OCI-LY1 (cell line): ENCODE data around the gene PRKCE.

Experiments used
- H2AFZ ChIP-seq: fragments of 200-600 bp; sonication (generic), shearing (Covaris generic); 2 replicates; pipeline ENCODE4 v1.6.0; 2014; ENCODE audit warnings: antibody characterized with exemption, mild to moderate bottlenecking, low read length
- H3F3A ChIP-seq: fragments of 200-600 bp; sonication (generic), shearing (Covaris generic); 2 replicates; pipeline ENCODE4 v1.6.0; 2014; ENCODE audit warnings: mild to moderate bottlenecking, antibody characterized with exemption, low read length, moderate library complexity; ENCODE audit not compliant: insufficient read depth
- H3K27ac ChIP-seq: fragments of 200-600 bp; sonication (generic); 2 replicates; pipeline ENCODE4 v1.5.1; 2014; ENCODE audit warnings: low read length, mixed run types, mild to moderate bottlenecking, low read depth; ENCODE audit not compliant: poor library complexity, severe bottlenecking
- H3K27me3 ChIP-seq: fragments of 200-600 bp; sonication (generic); 2 replicates; pipeline ENCODE4 v1.6.0; 2014; ENCODE audit warnings: antibody characterized with exemption, mild to moderate bottlenecking, low read length, moderate library complexity; ENCODE audit not compliant: insufficient read depth
- H3K36me3 ChIP-seq: fragments of 200-600 bp; sonication (generic); 2 replicates; pipeline ENCODE4 v1.6.1; 2014; ENCODE audit warnings: mild to moderate bottlenecking, antibody characterized with exemption, low read length, moderate library complexity, mixed read lengths; ENCODE audit not compliant: insufficient read depth
- H3K4me1 ChIP-seq: fragments of 200-600 bp; sonication (generic); 2 replicates; pipeline ENCODE4 v1.5.1; 2014; ENCODE audit warnings: mild to moderate bottlenecking, low read length, moderate library complexity; ENCODE audit not compliant: insufficient read depth, severe bottlenecking
- H3K4me2 ChIP-seq: fragments of 200-600 bp; sonication (generic), shearing (Covaris generic); 2 replicates; pipeline ENCODE4 v1.6.1; 2014; ENCODE audit warnings: low read length
- H3K4me3 ChIP-seq: fragments of 200-600 bp; sonication (generic); 2 replicates; pipeline ENCODE4 v1.5.1; 2014; ENCODE audit warnings: low read length, low read depth, mild to moderate bottlenecking, mixed read lengths; ENCODE audit not compliant: poor library complexity, severe bottlenecking
- H3K79me2 ChIP-seq: fragments of 200-600 bp; shearing (Covaris generic); 2 replicates; pipeline ENCODE4 v1.6.1; 2016; ENCODE audit warnings: mixed run types, low read length, mixed read lengths; ENCODE audit not compliant: insufficient read depth
- H3K9ac ChIP-seq: fragments of 200-600 bp; sonication (generic), shearing (Covaris generic); 2 replicates; pipeline ENCODE4 v1.6.1; 2014; ENCODE audit warnings: mild to moderate bottlenecking, low read length, mixed read lengths
- H3K9me2 ChIP-seq: fragments of 200-600 bp; sonication (generic), shearing (Covaris generic); 2 replicates; pipeline ENCODE4 v1.6.1; 2014; ENCODE audit warnings: low read depth, mild to moderate bottlenecking, low read length, mixed read lengths
- H3K9me3 ChIP-seq: fragments of 200-600 bp; shearing (Covaris generic); 2 replicates; pipeline ENCODE4 v1.6.1; 2014; ENCODE audit warnings: low read length, mixed read lengths
- H4K20me1 ChIP-seq: fragments of 200-600 bp; sonication (generic), shearing (Covaris generic); 2 replicates; pipeline ENCODE4 v1.6.0; 2016; ENCODE audit warnings: mild to moderate bottlenecking, low read length; ENCODE audit not compliant: insufficient read depth
- EZH2 ChIP-seq: fragments of 200-600 bp; sonication (generic), shearing (Covaris generic); IDR thresholded peaks from 2 replicates; pipeline ENCODE4 v1.8.0; 2017; ENCODE audit warnings: borderline replicate concordance, mixed run types, mild to moderate bottlenecking, antibody characterized with exemption, low read length, moderate library complexity, mixed read lengths
- TF ChIP-seq, protein P1 (sequence below): fragments of 200-600 bp; sonication (generic), shearing (Covaris generic); IDR thresholded peaks from 2 replicates; pipeline ENCODE4 v1.5.1; 2017; ENCODE audit warnings: mild to moderate bottlenecking, antibody characterized with exemption, low read length, moderate library complexity, mixed read lengths

Gene PRKCE

DNA sequence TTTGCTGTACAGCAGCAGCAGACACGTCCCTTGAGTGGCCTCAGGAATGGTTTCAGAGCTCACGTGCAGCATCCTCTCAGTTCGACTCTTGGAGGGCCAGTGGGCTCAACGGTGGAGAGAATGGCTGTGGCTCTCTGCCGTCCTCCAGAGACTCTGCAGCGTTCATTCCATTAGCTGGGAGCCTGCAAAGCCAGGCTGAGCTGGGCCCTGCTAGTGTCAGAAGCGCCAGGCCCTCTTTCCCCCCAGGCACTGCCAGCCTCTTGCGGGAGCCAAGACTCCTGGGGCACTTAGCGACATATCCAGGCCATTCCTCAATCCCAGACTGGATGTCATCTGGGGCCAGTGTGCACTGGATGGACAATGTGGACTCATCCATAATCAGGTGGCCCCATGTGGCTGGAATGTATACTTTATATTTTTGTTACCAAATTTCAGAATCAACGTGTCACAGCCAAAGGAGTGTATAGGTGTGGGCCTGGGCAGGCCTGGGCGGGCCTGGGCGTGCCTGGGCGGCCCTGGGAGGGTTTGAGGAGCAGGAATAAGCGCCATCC is 520.6 kb downstream of the PRKCE start:
- H3K9me3 ChIP-seq = no peaks in the 10 kb centered on the region
- H4K20me1 ChIP-seq = no peaks in the 10 kb centered on the region
- H3K36me3 ChIP-seq = no peaks in the 10 kb centered on the region
- H3K9ac ChIP-seq = no peak overlapping the region
- no peaks in the 10 kb centered on the region for H3F3A ChIP-seq
- H3K27ac ChIP-seq = no peak overlapping the region
- H3K4me2 ChIP-seq = no peak overlapping the region
- H3K9me2 ChIP-seq = no peaks in the 10 kb centered on the region
- no peaks in the 10 kb centered on the region for H3K4me1 ChIP-seq
- no peak overlapping the region for H3K4me3 ChIP-seq
- no peak for TF ChIP-seq EZH2
- TF ChIP-seq, protein P1, sequence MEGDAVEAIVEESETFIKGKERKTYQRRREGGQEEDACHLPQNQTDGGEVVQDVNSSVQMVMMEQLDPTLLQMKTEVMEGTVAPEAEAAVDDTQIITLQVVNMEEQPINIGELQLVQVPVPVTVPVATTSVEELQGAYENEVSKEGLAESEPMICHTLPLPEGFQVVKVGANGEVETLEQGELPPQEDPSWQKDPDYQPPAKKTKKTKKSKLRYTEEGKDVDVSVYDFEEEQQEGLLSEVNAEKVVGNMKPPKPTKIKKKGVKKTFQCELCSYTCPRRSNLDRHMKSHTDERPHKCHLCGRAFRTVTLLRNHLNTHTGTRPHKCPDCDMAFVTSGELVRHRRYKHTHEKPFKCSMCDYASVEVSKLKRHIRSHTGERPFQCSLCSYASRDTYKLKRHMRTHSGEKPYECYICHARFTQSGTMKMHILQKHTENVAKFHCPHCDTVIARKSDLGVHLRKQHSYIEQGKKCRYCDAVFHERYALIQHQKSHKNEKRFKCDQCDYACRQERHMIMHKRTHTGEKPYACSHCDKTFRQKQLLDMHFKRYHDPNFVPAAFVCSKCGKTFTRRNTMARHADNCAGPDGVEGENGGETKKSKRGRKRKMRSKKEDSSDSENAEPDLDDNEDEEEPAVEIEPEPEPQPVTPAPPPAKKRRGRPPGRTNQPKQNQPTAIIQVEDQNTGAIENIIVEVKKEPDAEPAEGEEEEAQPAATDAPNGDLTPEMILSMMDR = no peak
- no peaks in the 10 kb centered on the region for H3K79me2 ChIP-seq
- no peaks in the 10 kb centered on the region for H3K27me3 ChIP-seq
- no peak overlapping the region for H2AFZ ChIP-seq

DNA sequence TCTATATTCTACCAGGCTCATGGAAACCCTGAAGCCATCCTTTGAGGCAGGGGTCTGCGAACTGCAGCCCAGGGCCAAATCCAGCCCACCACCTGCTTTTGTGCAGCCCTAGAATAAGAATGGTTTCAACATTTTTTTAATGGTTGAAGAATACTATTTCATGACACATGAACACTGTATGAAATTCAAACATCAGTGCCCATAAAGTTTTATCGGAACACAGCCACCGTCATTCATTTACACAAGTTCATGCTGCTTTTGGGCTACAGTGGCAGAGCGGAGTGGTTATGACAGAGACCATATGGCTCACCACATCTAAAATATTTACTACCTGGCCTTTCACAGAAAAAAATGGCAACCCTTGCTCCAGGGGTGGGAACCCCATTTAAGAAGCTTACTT is 521.6 kb downstream of the PRKCE start:
- Histone ChIP-seq H3K9me3 (no peaks in the 10 kb centered on the region), H3K4me1 (no peaks in the 10 kb centered on the region), H3F3A (no peaks in the 10 kb centered on the region), H3K36me3 (no peaks in the 10 kb centered on the region), H4K20me1 (no peaks in the 10 kb centered on the region), H2AFZ (no peak overlapping the region), H3K4me3 (no peak overlapping the region), H3K27ac (no peak overlapping the region), H3K79me2 (no peaks in the 10 kb centered on the region), H3K9me2 (no peaks in the 10 kb centered on the region), H3K4me2 (no peak overlapping the region), H3K27me3 (no peaks in the 10 kb centered on the region), H3K9ac (no peak overlapping the region)
- TF ChIP-seq, protein P1 = no peak
- no peak for TF ChIP-seq EZH2

DNA sequence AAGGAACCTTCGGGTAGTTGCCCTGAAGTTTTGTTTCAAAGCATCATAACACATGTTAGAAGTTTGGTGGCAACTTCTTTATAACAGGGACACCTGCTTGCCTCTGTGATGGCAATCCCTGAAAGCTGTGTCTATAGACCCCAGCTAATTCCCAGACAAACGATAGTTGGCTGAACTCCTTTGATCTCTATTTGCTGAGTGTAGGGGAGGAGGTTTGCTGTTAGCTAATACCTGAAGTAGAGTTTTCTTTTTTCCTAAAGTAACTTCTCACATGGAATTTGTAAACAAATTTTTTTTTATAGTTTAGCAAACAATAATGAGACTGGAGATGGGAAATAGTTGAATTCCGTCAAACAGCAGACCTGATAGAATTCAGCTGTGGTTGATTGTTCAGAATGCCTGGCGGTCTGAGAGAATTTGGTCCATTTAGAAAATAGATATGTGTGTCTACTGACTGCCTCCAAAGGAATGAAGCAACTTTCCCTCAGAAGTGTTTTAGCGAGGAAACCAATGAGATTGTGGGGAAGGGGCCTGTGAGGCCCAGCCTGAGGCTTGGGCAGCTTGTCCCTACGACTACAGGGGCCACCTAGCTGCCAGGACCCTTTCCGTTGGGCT is 522.3 kb downstream of the PRKCE start:
- H3K27ac ChIP-seq = no peak overlapping the region
- H3K4me3 ChIP-seq = no peak overlapping the region
- H3K9ac ChIP-seq = no peak overlapping the region
- H2AFZ ChIP-seq = no peak overlapping the region
- no peak overlapping the region for H3K4me2 ChIP-seq
- no peaks in the 10 kb centered on the region for H4K20me1 ChIP-seq
- H3K9me2 ChIP-seq = no peaks in the 10 kb centered on the region
- H3K9me3 ChIP-seq = no peaks in the 10 kb centered on the region
- no peaks in the 10 kb centered on the region for H3K79me2 ChIP-seq
- no peaks in the 10 kb centered on the region for H3K36me3 ChIP-seq
- no peaks in the 10 kb centered on the region for H3K27me3 ChIP-seq
- TF ChIP-seq EZH2 = no peak
- TF ChIP-seq, protein P1 = no peak
- no peaks in the 10 kb centered on the region for H3F3A ChIP-seq
- H3K4me1 ChIP-seq = no peaks in the 10 kb centered on the region
